Right lung (tissue), 5 donors: ENCODE data around the gene CNFN. TPM values are rescaled to one million over a fixed set of nuclear protein-coding genes. Genes with fewer than 3 reads are reported as not detected.

Experiments used
- DNase-seq, 2 donors: peaks; one replicate each; pipeline ENCODE4 v3.0.0-alpha.2; 2013
- polyA plus RNA-seq, 5 donors: library from polyadenylated mRNA; unstranded; fragments of 120-200 nt; gene quantifications; one replicate each; pipeline versions ENCODE4 v1.2.1 to v1.2.3, GENCODE V29; 2013; ENCODE audit warnings: inconsistent platforms in 1 of 5, low replicate concordance in 1 of 5; ENCODE audit not compliant: insufficient read length in 5 of 5, insufficient read depth in 1 of 5

The CNFN gene
- polyA plus RNA-seq, 5 donors = 0.59 to 0.74 (median 0.61) TPM; not detected in 1

GRCh38 chr19:42410371-42410770 lies 20.3 kb upstream of the CNFN start:
- no peak for DNase-seq

- DNase-seq = no peak
Measured at GRCh38 chr19:42409477-42409876, 19.4 kb upstream of the CNFN start.

GRCh38 chr19:42407816-42408175 lies 17.7 kb upstream of the CNFN start:
- no peak for DNase-seq

GRCh38 chr19:42407085-42407815 lies 17.2 kb upstream of the CNFN start:
- no peak for DNase-seq

- no peak for DNase-seq
Measured at GRCh38 chr19:42406111-42406510, 16.0 kb upstream of the CNFN start.

GRCh38 chr19:42403586-42403985 lies 13.5 kb upstream of the CNFN start:
- DNase-seq = no peak

- no peak for DNase-seq
Measured at GRCh38 chr19:42402376-42403116, 12.4 kb upstream of the CNFN start.

GRCh38 chr19:42401365-42402303 lies 11.5 kb upstream of the CNFN start:
- DNase-seq = peak; percentile 72 to 78

- no peak for DNase-seq
Measured at GRCh38 chr19:42400404-42400803, 10.3 kb upstream of the CNFN start.

GRCh38 chr19:42397263-42398166 lies 7.4 kb upstream of the CNFN start:
- no peak for DNase-seq

- peak; percentile 99 for DNase-seq
Measured at GRCh38 chr19:42396381-42397262, 6.5 kb upstream of the CNFN start.

GRCh38 chr19:42394751-42395150 lies 4.7 kb upstream of the CNFN start:
- no peak for DNase-seq

GRCh38 chr19:42392165-42392564 lies 2.1 kb upstream of the CNFN start:
- DNase-seq = no peak

GRCh38 chr19:42388851-42389489 lies 1.1 kb downstream of the CNFN start:
- DNase-seq = no peak

GRCh38 chr19:42386974-42387707 lies 3.0 kb downstream of the CNFN start:
- peak in 1 of 2 donors; percentile 30 for DNase-seq

- no peak for DNase-seq
Measured at GRCh38 chr19:42380155-42380554, 9.9 kb downstream of the CNFN start.

- no peak for DNase-seq
Measured at GRCh38 chr19:42378225-42379215, 11.6 kb downstream of the CNFN start.

- no peak for DNase-seq
Measured at GRCh38 chr19:42376177-42376555, 13.9 kb downstream of the CNFN start.
